GM18517 (cell line): ENCODE data around the gene HSBP1L1.
A peak's percentile ranks its signal among the peaks of the same experiment; 100 is the strongest.

ENCODE experiments used
- ATAC-seq: cut with Tn5 transposase; IDR thresholded peaks from one replicate; pipeline ENCODE4 v1.9.1; 2021; ENCODE audit warnings: mild to moderate bottlenecking, moderate library complexity; ENCODE audit not compliant: unreplicated experiment

Gene HSBP1L1

GRCh38 chr18:79944126-79944731, 20.2 kb upstream of the HSBP1L1 start:
- no peak for ATAC-seq

GRCh38 chr18:79944746-79945117, 19.7 kb upstream of the HSBP1L1 start:
- ATAC-seq = no peak

DNA sequence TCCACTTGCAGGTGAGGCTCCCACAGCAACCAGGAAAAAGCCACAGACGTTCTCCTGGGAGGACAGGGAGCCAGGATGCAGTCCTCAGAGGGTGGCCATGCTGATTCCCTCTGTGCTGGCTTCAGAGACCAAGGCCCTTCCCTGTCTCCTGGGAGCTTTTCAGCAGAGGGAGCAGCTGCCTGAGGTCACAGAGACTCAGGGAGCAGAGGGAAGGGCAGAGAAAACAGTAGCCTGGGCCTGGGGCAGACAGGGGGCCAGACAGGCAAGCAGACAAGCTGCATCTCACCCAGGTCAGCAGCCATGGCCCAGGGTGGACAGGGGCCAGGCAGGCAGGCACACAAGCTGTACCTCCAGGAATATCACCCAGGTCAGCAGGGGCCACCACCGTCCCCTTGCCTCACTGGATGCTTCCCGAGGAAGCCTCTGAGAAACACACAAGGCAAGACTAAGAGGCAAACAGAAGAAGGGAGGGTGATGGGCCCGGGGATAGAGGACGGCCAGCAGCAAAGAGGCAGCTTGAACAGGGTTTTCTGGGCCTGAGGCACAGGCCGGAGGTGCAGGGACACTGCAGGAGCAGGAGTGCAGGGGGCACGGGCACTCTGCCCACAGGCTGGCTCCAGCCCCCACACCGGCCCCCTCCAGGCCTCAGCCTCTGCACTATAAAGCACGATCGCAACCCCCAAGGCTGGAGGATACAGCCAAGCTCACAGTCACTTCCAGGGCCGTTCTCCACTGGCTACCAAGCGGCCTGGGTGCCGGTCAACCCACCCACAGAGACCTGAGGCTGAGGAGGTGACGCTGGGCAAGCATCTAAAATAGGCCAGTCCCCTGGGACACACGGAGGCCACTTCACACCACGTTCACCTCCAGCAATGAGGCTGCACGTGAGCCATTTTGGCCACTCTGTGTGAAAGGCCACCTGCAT, 19.1 kb upstream of the HSBP1L1 start:
- ATAC-seq = no peak

- no peak for ATAC-seq
Measured at GRCh38 chr18:79947054-79947755, 17.2 kb upstream of the HSBP1L1 start.

DNA sequence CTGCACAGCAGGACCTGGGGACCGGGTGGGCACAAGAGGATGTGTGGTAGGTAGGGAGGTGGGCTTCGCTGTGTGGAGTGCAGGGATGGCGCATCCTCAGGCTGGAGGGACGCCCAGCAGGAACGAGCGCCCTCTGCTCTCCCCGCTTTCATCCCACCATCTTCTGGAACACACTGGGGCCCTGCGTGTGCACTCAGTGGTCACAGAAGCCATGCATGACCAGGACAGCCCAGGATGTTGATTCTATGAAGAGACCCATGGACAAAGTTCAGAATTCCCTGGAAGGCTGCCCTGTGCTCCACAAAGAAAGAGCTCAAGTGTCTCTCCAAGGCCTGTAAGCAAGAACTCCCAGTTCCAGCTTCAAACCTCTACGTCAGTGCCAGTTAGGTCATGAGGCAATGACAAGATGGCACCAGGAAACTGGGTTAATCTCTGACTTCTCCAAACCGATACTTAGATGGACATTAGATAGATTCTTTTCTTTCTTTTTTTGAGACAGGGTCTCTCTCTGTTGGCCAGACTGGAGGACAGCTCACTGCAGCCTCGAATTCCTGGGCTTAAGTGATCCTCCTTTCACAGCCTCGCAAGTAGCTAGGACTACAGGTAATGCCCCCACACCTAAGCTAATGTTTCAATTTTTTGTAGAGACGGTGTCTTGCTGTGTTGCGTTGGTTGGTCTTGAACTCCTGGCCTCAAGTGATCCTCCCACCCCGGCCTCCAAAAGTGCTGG, 16.4 kb upstream of the HSBP1L1 start:
- no peak for ATAC-seq

GRCh38 chr18:79948719-79949411, 15.6 kb upstream of the HSBP1L1 start:
- ATAC-seq = no peak

- no peak for ATAC-seq
Measured at GRCh38 chr18:79949697-79950487, 14.6 kb upstream of the HSBP1L1 start.

DNA sequence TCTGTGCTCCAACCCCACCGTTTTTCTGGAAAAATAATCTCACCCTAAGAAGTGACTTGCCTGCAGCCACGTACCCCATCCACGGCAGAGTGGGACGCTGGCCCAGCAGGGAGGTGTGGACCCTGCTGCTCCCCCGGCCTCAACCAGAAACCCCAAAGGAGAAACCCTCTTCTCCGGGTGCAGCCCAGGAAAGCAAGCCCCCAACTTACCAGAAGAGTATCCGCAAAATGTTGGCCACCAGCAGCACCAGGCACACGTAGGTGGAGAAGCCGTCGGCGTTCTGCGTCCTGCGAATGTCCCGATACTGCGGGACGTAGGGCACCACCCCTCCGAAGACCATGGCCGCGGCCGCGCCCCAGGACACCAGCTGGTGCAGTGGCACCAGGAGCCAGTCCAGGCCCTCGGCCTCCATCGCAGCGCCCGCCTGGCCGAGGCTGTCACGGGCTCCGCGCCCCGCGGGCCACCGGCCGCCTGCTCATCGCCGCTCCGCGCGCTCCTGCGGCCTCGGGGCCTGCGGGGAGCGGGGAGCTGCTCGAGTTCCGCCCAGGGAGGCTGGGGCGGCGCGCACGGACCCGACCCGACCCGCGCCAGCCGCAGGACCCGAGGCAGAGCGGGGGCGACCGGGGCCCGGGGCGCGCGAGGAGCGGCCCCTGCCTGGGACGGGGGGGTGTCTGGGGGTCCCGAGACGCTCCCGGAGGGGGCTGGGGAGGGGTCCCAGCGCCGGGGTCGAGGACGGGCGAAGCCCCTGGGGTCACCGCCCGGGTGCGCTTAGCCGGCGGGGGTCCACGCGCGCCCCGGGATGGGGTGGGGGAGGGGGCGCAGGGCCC, 13.7 kb upstream of the HSBP1L1 start:
- ATAC-seq = no peak

GRCh38 chr18:79951545-79952455, 12.6 kb upstream of the HSBP1L1 start, which contains the start of gene SLC66A2:
SLC66A2 (minus strand) TSS chr18:79951653; CDS start chr18:79950926, 727 bp downstream.
- ATAC-seq = peak; percentile 43

GRCh38 chr18:79952456-79952995, 11.9 kb upstream of the HSBP1L1 start:
- no peak for ATAC-seq

DNA sequence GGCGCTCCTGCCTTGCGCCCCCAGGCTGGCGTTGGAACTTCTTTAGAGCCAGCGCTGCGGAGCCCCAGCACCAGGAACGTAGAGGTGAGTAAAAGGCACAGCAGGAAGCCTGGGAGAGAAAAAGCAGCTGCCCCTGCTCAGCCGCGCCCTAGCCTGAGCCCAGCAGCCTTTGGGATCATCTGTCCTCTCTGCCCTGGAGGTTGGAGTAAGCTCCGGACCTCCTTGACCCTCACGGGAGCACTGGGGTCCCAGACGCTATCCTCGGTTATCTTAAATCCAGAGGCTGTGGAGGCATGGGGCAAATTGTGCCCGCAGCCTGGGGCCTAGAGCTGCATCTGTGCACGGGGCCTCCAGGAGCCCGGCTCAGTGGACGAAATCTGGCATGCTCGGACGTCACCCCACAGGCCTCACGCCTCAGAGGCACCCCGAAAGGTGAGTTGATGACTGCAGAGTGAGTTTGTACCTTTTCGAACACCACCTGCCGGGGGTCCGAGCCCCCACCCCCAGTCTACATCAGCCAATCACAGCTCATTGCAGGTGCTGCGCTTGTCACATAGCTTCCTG, 11.4 kb upstream of the HSBP1L1 start:
- ATAC-seq = no peak

GRCh38 chr18:79953971-79954651, 10.3 kb upstream of the HSBP1L1 start:
- ATAC-seq = no peak

GRCh38 chr18:79954791-79955190, 9.7 kb upstream of the HSBP1L1 start:
- ATAC-seq = no peak

DNA sequence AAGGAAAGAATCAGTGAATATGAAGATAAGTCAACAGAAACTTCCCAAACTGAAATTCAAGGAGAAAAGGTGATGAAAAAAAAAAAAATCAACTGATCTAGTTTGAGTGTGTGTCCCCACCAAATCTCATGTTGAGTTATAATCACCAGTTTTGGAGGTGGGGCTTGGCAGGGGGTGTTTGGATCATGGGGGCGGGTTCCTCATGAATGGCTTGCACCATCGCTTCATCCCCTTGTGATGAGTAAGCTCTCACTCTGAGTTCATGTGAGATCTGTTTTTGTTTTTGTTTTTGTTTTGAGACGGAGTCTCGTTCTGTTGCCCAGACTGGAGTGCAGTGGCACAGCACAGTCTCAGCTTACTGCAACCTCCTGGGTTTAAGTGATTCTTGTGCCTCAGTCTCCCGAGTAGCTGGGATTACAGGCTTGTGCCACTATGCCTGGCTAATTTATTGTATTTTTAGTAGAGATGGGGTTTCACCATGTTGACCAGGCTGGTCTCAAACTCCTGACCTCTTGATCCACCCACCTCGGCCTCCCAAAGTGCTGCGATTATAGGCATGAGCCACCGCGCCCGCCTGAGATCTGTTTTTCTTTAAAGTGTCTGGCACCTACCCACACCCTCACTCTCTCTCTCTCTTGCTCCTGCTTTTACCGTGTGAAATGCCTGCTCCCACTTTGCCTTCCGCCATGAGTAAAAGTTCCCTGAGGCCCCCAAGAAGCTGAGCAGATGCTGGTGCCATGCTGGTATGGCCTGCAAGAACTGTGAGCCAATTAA, 9.0 kb upstream of the HSBP1L1 start:
- ATAC-seq = no peak

DNA sequence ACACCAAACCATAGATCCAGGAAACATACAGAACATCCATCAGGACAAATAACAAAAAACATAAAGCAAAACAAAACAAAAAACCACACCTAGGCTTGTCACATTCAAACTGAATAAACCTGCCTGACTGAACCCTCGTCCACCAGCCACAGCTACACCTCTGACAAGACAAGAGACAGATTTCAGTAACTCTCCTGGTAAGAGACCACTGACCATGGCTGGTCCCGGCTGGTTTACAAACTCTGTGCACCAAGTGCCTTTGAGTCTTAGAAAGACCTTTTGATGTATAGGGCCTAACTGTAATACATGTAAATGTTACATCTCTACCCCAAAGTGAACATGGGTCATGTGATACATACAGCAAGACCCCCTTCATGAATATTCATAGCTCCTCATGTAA, 8.2 kb upstream of the HSBP1L1 start:
- no peak for ATAC-seq

DNA sequence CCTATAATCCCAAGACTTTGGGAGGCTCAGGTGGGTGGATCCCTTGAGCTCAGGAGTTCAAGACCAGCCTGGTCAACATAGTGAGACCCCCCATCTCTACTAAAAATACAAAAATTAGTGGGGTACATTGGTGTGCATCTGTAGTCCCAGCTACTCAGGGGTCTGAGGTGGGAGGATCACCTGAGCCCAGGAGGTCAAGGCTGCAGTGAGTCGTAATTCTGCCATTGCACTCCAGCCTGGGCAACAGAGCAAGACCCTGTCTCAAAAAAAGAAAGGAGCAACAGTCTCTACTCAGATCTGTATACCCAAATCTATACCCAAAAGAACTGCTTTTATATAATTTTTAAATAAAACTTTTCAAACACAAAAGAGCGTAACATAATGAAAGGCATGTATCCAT, 5.5 kb upstream of the HSBP1L1 start:
- no peak for ATAC-seq
